Hepatocyte (in vitro differentiated cells): ENCODE measurements around the gene LLGL2.

Source experiments
- CTCF ChIP-seq: fragments of 200-600 bp; sonication (generic); IDR thresholded peaks from 2 replicates; pipeline ENCODE4 v1.5.1; 2016; ENCODE audit warnings: antibody characterized with exemption, mild to moderate bottlenecking; ENCODE audit not compliant: poor library complexity
- EZH2 ChIP-seq: fragments of 200-600 bp; sonication (generic); IDR thresholded peaks from 2 replicates; pipeline ENCODE4 v1.6.1; 2016; ENCODE audit warnings: antibody characterized with exemption, mild to moderate bottlenecking, borderline replicate concordance
- EZH2phosphoT487 ChIP-seq: fragments of 200-600 bp; sonication (generic); IDR thresholded peaks from one replicate; pipeline ENCODE4 v1.6.1; 2018; ENCODE audit warnings: antibody characterized with exemption, mild to moderate bottlenecking, low read depth, moderate library complexity; ENCODE audit not compliant: unreplicated experiment, severe bottlenecking

GRCh38 chr17:75564195-75564594 lies 38.7 kb downstream of the LLGL2 start:
- TF ChIP-seq CTCF (no peak), EZH2 (no peak), EZH2phosphoT487 (no peak)
